HEK293 (cell line): Measurements from ENCODE around the gene RASL10A.

ENCODE experiments used
- CTCF ChIA-PET: fragments of 350-600 bp; formaldehyde crosslinking; extraction: SDS; loops from one replicate; lab custom pipeline; 2021; ENCODE audit warnings: antibody characterized with exemption; lab: Yijun Ruan, JAX
- POLR2A ChIA-PET: fragments of 300-600 bp; formaldehyde crosslinking; extraction: SDS; loops from one replicate; lab custom pipeline; 2020; ENCODE audit warnings: antibody characterized with exemption, inconsistent platforms; lab: Yijun Ruan, JAX
- H3K27ac ChIP-seq: fragments of 200-500 bp; sonication (Bioruptor generic); 2 replicates; pipeline ENCODE4 v1.5.1; 2014; ENCODE audit warnings: low read depth, low read length, control low read depth, inconsistent platforms; ENCODE audit errors: extremely low read depth
- H3K36me3 ChIP-seq, 2 experiments: fragments of 200-500 bp in 1 of 2; sonication (Bioruptor generic) in 1 of 2; 1 replicate in 1 of 2; 2 replicates in 1 of 2; pipeline ENCODE4 v1.5.1; 2014 to 2017; ENCODE audit warnings: inconsistent platforms in 2 of 2, low read length in 2 of 2; ENCODE audit not compliant: control insufficient read depth in 2 of 2, insufficient read depth in 1 of 2
- H3K4me1 ChIP-seq: fragments of 200-500 bp; sonication (Bioruptor generic); 2 replicates; pipeline ENCODE4 v1.5.1; 2014; ENCODE audit warnings: mild to moderate bottlenecking, low read length, inconsistent platforms; ENCODE audit not compliant: control insufficient read depth, insufficient read depth
- H3K4me3 ChIP-seq: 2 replicates; pipeline ENCODE4 v1.5.1; 2011; ENCODE audit warnings: low read depth, mild to moderate bottlenecking, control low read depth, low read length, moderate library complexity
- H3K9me3 ChIP-seq: fragments of 200-500 bp; sonication (Bioruptor generic); 2 replicates; pipeline ENCODE4 v1.5.1; 2014; ENCODE audit warnings: low read depth, low read length, inconsistent platforms; ENCODE audit not compliant: control insufficient read depth, insufficient read depth
- HOXA7 ChIP-seq: sonication (generic); formaldehyde crosslinking; IDR thresholded peaks from 2 replicates; pipeline ENCODE4 v1.8.1; 2022; ENCODE audit warnings: missing genetic modification reagents, borderline replicate concordance
- HOXD13 ChIP-seq: sonication (generic); formaldehyde crosslinking; IDR thresholded peaks from 2 replicates; pipeline ENCODE4 v1.8.0; 2022; ENCODE audit warnings: missing genetic modification reagents, borderline replicate concordance
- PRDM1 ChIP-seq: fragments of 450-650 bp; formaldehyde crosslinking; IDR thresholded peaks from 2 replicates; pipeline ENCODE4; 2016; ENCODE audit warnings: missing biosample characterization, missing genetic modification characterization
- PRDM4 ChIP-seq: fragments of 450-650 bp; formaldehyde crosslinking; IDR thresholded peaks from 2 replicates; pipeline ENCODE4 v1.5.1; 2017; ENCODE audit warnings: missing biosample characterization, missing genetic modification characterization
- SP7 ChIP-seq: fragments of 450-650 bp; formaldehyde crosslinking; IDR thresholded peaks from 2 replicates; pipeline ENCODE4 v1.5.1; 2016; ENCODE audit warnings: missing biosample characterization, missing genetic modification characterization
- TCF7L2 ChIP-seq: IDR thresholded peaks from 2 replicates; pipeline ENCODE4 v1.6.1; 2011; ENCODE audit warnings: low read depth, mild to moderate bottlenecking, inconsistent platforms, low read length, moderate library complexity, borderline replicate concordance
- ZBTB44 ChIP-seq: fragments of 450-650 bp; IDR thresholded peaks from 2 replicates; pipeline ENCODE4 v1.5.1; 2018; ENCODE audit warnings: missing biosample characterization, mild to moderate bottlenecking, missing genetic modification characterization
- ZBTB7A ChIP-seq: fragments of 450-650 bp; formaldehyde crosslinking; IDR thresholded peaks from 2 replicates; pipeline ENCODE4 v1.5.1; 2016; ENCODE audit warnings: low read depth, missing biosample characterization, missing genetic modification characterization
- ZNF16 ChIP-seq: fragments of 450-650 bp; formaldehyde crosslinking; IDR thresholded peaks from 2 replicates; pipeline ENCODE4 v1.5.1; 2016; ENCODE audit warnings: low read depth, missing biosample characterization, missing genetic modification characterization
- ZNF2 ChIP-seq: fragments of 450-650 bp; formaldehyde crosslinking; IDR thresholded peaks from 2 replicates; pipeline ENCODE4 v1.5.1; 2016; ENCODE audit warnings: missing biosample characterization, missing genetic modification characterization
- ZNF280D ChIP-seq: fragments of 450-650 bp; formaldehyde crosslinking; IDR thresholded peaks from 2 replicates; pipeline ENCODE4 v1.5.1; 2016; ENCODE audit warnings: missing biosample characterization, missing genetic modification characterization
- ZNF433 ChIP-seq: fragments of 450-650 bp; formaldehyde crosslinking; IDR thresholded peaks from 2 replicates; pipeline ENCODE4 v1.5.1; 2016; ENCODE audit warnings: missing biosample characterization, missing genetic modification characterization, low read depth
- ZNF510 ChIP-seq: fragments of 450-650 bp; formaldehyde crosslinking; IDR thresholded peaks from 2 replicates; pipeline ENCODE4 v1.5.1; 2018; ENCODE audit warnings: mild to moderate bottlenecking, missing genetic modification characterization, missing biosample characterization; ENCODE audit not compliant: insufficient replicate concordance
- ZNF555 ChIP-seq: fragments of 450-650 bp; formaldehyde crosslinking; conservative IDR thresholded peaks from 2 replicates; pipeline ENCODE4 v1.5.1; 2017; ENCODE audit warnings: missing biosample characterization, mild to moderate bottlenecking, missing genetic modification characterization, inconsistent platforms
- ZSCAN23 ChIP-seq: fragments of 450-650 bp; formaldehyde crosslinking; IDR thresholded peaks from 2 replicates; pipeline ENCODE4 v1.5.1; 2016; ENCODE audit warnings: missing biosample characterization, missing genetic modification characterization
- ZXDB ChIP-seq: fragments of 450-650 bp; formaldehyde crosslinking; IDR thresholded peaks from 2 replicates; pipeline ENCODE4 v1.5.1; 2016; ENCODE audit warnings: missing biosample characterization, missing genetic modification characterization

Gene RASL10A

DNA sequence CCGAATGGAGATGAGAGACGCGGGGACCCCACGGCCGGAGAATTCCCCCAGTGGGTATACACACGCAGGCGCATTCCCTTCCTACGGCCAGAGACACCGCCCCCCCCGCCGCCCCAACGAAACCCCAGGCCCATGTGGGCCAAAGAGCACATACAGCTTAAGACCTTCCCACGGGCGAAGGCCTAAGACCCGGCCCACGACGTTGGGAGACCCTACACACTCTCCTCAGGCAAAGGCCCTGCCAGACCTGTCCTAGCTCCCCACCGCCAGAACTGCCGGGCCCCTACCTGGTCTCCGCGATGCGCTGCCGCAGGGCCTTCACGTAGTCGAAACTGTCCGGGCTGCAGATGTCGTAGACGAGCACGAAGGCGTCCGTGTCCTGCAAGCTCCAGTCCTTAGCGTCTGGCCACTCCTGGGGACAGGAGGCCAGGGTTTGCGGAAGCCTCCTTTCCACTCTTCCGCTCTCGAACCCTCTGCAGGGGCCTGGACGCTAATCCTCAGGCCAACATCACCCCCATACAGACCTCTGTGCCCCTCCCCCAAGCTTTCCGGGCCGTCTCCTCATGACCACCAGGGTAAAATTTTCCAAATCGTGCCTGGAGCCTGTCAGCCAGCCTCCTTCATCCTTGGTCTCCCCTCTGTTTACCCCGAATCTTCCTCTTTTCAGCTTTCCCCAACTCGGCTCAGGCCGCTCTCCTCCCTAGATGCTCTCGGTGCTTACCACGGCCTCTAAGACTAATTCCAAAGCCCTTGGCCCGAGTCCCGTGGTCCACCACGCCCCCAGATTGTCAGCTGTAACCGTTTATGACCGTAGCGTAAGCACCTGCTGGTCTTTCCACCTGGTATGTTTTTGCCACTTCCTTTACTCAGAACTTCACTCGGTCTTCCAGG, 1.7 kb downstream of the RASL10A start:
- Histone ChIP-seq H3K4me1 (peaks cover 14% of the 10 kb centered on the region), H3K27ac (no peak overlapping the region), H3K36me3 (no peaks in the 10 kb centered on the region), H3K9me3 (no peaks in the 10 kb centered on the region), H3K4me3 (no peak overlapping the region)
- TF ChIP-seq ZNF433 (tag by site-specific recombination), result no peak
- no peak for TF ChIP-seq ZNF16 (tag by site-specific recombination)
- no peak for TF ChIP-seq ZBTB44 (tag by site-specific recombination)
- no peak for TF ChIP-seq ZXDB (tag by site-specific recombination)
- TF ChIP-seq ZNF555, result no peak
- no peak for TF ChIP-seq SP7 (tag by site-specific recombination)
- TF ChIP-seq HOXD13 (CRISPR knock-in tag), result no peak
- no peak for TF ChIP-seq HOXA7 (CRISPR knock-in tag)
- TF ChIP-seq ZSCAN23 (tag by site-specific recombination), result no peak
- TF ChIP-seq PRDM4 (tag by site-specific recombination), result no peak
- TF ChIP-seq ZBTB7A (tag by site-specific recombination), result no peak
- CTCF ChIA-PET, result interaction anchor here (0.6 to 1.6 kb wide), 4 partner anchors 8 to 51 kb away, joined by 3 to 6 read pairs (median 4); no protein-coding TSS in a partner anchor
- POLR2A ChIA-PET, result interaction anchor here (1.8 kb wide), 1 partner anchor 21 kb away, joined by 4 read pairs; no protein-coding TSS in a partner anchor

- Histone ChIP-seq H3K4me1 (peaks cover 14% of the 10 kb centered on the region), H3K9me3 (no peaks in the 10 kb centered on the region), H3K36me3 (no peaks in the 10 kb centered on the region), H3K4me3 (no peak overlapping the region), H3K27ac (no peak overlapping the region)
- ChIA-PET POLR2A (no interaction called here), CTCF (interaction anchor here (0.6 to 1.6 kb wide), 7 partner anchors 9 to 45 kb away, joined by 3 to 6 read pairs (median 3); no protein-coding TSS in a partner anchor)
- TF ChIP-seq TCF7L2 (no peak), ZNF2 (tag by site-specific recombination) (0 out of 2 replicates have a peak, but pooled peaks have one; percentile 22)
Observed at GRCh38 chr22:29313126-29313575, 2.3 kb downstream of the RASL10A start.

- no peak overlapping the region for H3K27ac ChIP-seq
- ChIA-PET POLR2A (interaction anchor here (1.7 kb wide), 1 partner anchor 10 kb away, joined by 6 read pairs; no protein-coding TSS in a partner anchor), CTCF (interaction anchor here (0.6 to 1.6 kb wide), 10 partner anchors 9 to 840 kb away, joined by 3 to 6 read pairs (median 3); no protein-coding TSS in a partner anchor)
- H3K9me3 ChIP-seq, result no peaks in the 10 kb centered on the region
- no peak for TF ChIP-seq ZNF510
- no peak for TF ChIP-seq ZNF280D
- TF ChIP-seq PRDM1, result no peak
- no peaks in the 10 kb centered on the region for H3K36me3 ChIP-seq
- no peak overlapping the region for H3K4me3 ChIP-seq
- peaks cover 14% of the 10 kb centered on the region for H3K4me1 ChIP-seq
Observed at GRCh38 chr22:29312218-29313125, 3.0 kb downstream of the RASL10A start.
